Hepatocyte (in vitro differentiated cells): ENCODE results near the gene STAB2.

ENCODE experiments used
- EZH2 ChIP-seq: fragments of 200-600 bp; sonication (generic); IDR thresholded peaks from 2 replicates; pipeline ENCODE4 v1.6.1; 2016; ENCODE audit warnings: antibody characterized with exemption, mild to moderate bottlenecking, borderline replicate concordance
- EZH2phosphoT487 ChIP-seq: fragments of 200-600 bp; sonication (generic); IDR thresholded peaks from one replicate; pipeline ENCODE4 v1.6.1; 2018; ENCODE audit warnings: antibody characterized with exemption, mild to moderate bottlenecking, low read depth, moderate library complexity; ENCODE audit not compliant: unreplicated experiment, severe bottlenecking
- TF ChIP-seq, protein P1 (sequence below): fragments of 200-600 bp; sonication (generic); IDR thresholded peaks from 2 replicates; pipeline ENCODE4 v1.5.1; 2016; ENCODE audit warnings: antibody characterized with exemption, mild to moderate bottlenecking; ENCODE audit not compliant: poor library complexity

GRCh38 chr12:103572312-103573045, 14.6 kb upstream of the STAB2 start:
- TF ChIP-seq, protein P1, sequence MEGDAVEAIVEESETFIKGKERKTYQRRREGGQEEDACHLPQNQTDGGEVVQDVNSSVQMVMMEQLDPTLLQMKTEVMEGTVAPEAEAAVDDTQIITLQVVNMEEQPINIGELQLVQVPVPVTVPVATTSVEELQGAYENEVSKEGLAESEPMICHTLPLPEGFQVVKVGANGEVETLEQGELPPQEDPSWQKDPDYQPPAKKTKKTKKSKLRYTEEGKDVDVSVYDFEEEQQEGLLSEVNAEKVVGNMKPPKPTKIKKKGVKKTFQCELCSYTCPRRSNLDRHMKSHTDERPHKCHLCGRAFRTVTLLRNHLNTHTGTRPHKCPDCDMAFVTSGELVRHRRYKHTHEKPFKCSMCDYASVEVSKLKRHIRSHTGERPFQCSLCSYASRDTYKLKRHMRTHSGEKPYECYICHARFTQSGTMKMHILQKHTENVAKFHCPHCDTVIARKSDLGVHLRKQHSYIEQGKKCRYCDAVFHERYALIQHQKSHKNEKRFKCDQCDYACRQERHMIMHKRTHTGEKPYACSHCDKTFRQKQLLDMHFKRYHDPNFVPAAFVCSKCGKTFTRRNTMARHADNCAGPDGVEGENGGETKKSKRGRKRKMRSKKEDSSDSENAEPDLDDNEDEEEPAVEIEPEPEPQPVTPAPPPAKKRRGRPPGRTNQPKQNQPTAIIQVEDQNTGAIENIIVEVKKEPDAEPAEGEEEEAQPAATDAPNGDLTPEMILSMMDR: no peak
- TF ChIP-seq EZH2 (no peak), EZH2phosphoT487 (no peak)
